Renal pelvis (tissue), 4 donors: Measurements from ENCODE around the gene VEPH1. TPM values are rescaled to one million over a fixed set of nuclear protein-coding genes. Genes with fewer than 3 reads are reported as not detected.

ENCODE experiments used
- DNase-seq: peaks from one replicate; pipeline ENCODE4 v3.0.0-alpha.2; 2013
- polyA plus RNA-seq, 3 donors: library from polyadenylated mRNA; unstranded; fragments of 120-200 nt; gene quantifications; one replicate each; pipeline ENCODE4 v1.2.1, GENCODE V29; 2013; ENCODE audit not compliant: insufficient read length in 3 of 3

The VEPH1 gene
- polyA plus RNA-seq, 3 donors = 46.2 to 58.5 (median 48.9) TPM

DNA sequence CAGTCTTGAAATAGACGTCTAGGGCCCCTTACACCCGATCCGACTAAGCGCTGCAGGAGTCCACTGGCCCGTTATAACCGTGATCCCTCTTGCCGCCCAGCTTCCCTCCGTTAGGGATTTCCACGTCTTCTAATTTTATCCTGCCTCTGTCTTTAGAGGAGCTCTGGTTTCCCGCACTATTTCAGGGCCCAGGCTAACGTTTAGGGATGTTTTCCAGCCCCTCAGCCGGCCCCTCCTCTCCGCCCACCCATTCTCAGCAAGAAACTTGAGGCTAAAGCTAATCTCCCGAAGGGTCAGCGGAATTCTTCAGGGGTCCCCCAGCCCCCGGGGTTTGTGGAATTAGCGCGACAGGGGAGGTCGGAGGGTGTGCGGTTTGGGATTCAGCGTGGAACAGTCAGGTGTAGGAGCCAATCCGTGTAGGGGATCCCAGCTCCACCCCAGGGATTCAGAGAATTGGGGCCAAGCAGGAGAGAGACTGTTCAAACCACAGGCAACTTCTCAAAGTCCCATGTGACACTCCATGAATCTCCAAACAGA is 65.0 kb downstream of the VEPH1 start:
- peak; percentile 15 for DNase-seq

- peak; percentile 48 for DNase-seq
Observed at GRCh38 chr3:157436583-157437291, 66.5 kb downstream of the VEPH1 start, which contains the start of gene PTX3. Gene PTX3, plus strand, starts transcription at chr3:157436850. Its CDS starts 84 bp downstream, at chr3:157436934.

GRCh38 chr3:157429708-157430107 is 73.5 kb downstream of the VEPH1 start:
- no peak for DNase-seq

DNA sequence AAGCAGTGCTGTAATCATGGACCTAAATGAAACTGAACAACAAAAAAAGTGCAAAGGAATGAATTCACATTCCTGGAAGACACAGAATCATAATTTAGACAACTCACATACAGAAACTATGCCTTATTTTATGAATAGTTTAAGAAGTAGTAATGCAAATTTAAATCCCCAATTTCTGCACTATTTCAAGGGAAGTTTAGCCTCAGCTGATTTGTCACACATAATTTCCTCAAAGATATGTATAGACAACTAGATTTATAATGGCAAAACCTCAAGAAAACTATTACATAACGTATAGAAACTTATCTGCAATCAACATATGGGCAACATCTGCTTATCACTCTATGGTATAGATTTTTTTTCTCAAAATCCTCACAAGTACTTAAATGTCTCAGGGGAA is 74.4 kb downstream of the VEPH1 start:
- no peak for DNase-seq

DNA sequence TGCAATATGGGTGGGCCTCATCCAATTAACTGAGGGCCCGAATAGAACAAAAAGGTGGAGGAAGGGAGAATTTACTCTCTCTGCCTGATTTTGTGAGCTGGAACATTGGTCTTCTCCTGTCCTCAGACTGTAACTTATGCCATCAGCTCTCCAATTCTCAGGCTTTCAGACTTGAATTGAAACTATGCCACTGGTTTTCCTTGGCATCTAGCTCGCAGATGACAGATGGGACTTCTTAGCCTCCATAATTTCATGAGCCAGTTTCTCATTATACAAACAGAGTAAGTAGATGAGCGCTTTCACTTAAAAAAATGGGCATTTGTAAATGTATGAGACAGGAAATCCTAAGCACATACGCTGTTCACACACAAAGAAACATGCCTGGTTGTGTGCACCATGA is 75.3 kb downstream of the VEPH1 start:
- no peak for DNase-seq

DNA sequence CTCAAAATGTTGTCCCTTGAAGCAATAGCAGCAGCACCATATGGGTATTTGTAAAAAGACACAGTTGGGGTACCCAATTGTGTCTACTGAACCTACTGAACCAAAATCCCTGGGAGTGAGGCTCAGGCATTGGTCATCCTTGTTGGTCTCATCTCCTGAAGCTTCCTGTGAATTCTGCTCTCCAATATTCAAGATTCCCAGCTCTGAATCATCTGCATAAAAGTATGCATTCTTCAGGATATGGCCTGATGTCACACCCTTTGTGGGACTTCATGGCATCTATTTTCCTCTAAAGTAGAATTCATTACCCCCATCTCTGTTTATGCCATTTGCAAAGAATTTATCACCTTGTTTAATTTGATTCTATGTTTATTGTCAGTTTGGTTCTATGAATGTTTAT is 79.9 kb downstream of the VEPH1 start:
- no peak for DNase-seq

- DNase-seq = no peak
Observed at GRCh38 chr3:157420606-157421130, 82.5 kb downstream of the VEPH1 start.

DNA sequence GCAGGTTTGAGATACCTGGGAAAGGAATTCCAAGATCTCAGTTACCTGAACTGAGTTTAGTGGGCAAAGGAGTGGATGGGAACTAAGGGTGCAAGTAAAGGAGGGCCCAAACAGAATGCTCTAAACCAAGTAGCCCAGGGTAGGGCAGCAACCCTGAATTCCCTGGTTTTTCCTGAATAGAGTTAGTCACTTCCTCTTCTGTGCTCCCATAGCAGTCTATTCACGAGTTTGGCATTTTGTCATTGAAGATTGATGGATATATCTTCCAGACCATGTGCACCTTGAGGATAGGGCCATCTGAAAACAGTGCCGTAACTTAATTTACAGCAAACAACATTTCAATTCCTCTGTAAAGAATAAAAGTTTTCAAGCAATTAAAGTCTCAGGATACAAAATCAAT is 85.1 kb downstream of the VEPH1 start:
- DNase-seq = no peak

DNA sequence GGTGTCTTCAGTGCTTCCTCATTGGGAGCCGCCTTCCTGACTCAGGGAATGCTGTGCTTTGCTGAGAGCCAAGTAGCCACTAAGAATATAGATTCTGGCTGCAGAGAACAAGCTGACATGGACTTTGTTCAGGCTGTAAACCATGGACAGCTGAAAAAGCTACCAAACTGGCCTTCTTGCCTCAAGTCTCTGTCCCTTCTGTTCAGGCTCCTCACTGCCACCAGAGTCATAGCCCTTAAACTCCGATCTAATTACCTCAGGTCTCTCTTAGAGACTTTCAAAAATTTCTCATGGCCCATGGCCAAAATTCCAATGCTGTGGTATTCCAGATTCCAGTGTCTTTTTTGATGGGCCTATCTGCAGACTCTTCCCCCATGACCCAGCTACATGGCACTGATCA is 86.0 kb downstream of the VEPH1 start:
- no peak for DNase-seq

- no peak for DNase-seq
Observed at GRCh38 chr3:157416347-157417087, 86.7 kb downstream of the VEPH1 start.

DNA sequence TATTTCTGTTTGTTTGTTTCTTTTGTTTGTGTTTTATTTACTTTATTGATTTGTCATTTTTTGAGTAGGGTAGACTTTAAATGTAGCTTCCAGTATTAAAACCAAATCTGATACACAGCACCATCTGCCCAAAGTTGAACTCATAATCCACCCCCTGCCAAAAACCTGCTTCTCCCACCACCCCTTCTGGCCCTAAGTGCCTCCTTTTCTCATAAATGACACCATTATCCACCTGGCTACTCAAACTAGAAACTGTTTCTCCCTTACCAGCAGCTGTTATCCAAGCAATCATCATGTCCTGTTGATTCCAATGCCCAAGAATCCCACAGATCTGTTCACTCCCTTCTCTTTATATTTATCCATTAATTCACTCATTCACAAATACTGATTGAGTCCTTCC is 88.4 kb downstream of the VEPH1 start:
- DNase-seq = no peak

GRCh38 chr3:157412323-157412855 is 90.8 kb downstream of the VEPH1 start:
- no peak for DNase-seq

GRCh38 chr3:157410945-157411344 is 92.3 kb downstream of the VEPH1 start:
- no peak for DNase-seq

GRCh38 chr3:157409516-157409915 is 93.7 kb downstream of the VEPH1 start:
- DNase-seq = no peak

DNA sequence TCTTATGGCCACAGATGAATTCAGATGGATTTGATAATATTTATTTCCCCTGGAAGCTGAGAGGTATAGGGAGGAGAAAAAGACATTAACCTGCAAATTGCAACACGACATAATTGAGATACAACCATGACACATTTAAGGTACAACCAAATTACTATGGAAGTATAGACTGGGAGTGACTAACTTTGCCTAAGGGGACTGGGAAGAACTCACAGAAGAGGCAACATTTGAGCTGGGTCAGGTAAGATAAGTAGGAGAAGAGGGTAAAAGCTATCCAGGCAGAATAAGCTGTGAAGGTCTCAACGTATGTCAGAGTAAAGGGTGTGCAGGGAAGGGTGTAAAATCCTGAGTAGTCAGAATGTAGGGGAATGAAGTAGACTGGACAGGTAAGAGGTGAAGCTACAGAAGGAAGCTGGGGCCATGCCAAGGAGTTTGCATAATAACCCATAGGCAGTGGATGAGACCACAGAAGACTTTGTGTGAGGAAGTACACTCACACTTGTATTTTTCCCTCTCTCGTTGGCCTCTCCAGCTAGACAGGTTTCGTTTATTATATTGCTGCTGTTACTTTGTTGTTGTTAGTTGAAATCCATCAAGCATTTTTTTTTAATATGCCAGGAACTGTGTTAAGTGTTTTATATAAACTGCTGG is 94.6 kb downstream of the VEPH1 start:
- DNase-seq = no peak

DNA sequence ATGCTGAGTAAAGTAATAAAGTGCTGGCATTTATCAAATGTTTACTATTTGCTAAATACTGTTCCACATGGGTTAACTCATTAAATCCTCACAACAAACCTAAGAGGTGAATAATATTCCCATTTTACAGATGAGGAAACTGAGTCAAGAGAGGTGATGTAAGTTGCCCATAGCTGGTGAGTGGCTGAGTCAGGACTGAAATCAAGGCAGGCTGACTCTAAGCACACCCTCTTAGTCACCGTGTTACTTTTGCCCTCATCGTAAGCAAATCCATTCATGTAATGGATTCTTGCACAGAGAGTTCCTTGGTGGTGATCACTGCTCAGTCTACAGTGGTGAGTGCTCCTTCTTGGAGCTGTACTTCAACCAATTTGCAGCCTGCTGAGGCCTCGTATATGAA is 95.4 kb downstream of the VEPH1 start:
- DNase-seq = no peak

DNA sequence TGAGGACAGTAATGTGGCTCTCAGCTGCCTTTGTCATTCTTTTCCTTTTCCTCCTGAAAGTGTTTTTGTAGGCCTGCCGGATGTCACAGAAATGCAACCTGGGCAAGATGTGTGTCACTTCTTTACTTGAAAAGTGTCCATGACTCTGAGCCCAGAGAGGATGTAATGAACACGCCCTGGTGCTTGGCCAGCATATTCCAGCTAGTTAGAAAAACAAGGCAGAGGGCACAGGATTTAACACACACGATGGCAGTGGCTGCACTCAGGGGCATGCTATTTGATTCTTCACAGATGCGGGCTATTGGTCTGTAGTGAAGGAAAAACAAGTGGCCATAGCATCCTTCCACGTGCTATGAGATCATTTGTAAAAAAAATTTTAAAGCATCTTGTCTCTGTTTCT is 96.8 kb downstream of the VEPH1 start:
- no peak for DNase-seq

DNA sequence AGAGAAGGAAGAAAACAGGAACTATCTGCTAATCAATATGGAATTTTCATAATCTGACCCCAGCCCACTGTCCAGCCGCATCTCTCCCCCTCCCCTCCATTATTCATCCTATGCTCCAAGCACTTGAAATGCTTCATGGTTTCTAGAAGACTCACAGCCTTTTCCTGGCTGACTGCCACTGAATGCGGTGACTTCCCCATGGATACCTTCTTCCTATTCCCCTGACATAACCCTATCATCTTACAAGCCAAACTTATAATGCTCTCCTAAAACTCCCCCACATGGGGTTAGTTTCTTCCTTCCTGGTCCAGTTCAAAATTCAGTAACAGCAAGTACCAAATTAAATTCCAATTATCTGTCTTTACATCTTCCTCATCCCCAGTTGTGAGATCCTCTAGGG is 97.8 kb downstream of the VEPH1 start:
- no peak for DNase-seq

DNA sequence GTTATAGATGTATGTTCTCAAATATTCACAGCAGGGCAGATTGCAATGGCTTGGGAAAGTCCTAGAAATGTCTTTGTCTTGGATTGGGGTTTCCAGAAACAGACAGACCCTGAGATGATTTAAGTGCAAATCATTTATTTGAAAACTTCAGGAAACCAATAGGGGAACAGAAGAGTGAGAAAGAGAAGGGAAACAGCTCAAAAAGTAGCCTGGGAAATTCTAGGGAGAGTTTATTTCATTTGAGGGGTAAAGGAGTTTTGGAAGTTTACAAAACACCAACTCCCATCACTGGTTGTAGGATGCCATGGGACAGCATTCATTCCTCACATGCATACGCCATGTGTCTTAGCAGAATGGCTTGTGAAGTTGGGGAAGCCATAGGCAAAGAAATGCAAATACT is 98.8 kb downstream of the VEPH1 start:
- DNase-seq = no peak

DNA sequence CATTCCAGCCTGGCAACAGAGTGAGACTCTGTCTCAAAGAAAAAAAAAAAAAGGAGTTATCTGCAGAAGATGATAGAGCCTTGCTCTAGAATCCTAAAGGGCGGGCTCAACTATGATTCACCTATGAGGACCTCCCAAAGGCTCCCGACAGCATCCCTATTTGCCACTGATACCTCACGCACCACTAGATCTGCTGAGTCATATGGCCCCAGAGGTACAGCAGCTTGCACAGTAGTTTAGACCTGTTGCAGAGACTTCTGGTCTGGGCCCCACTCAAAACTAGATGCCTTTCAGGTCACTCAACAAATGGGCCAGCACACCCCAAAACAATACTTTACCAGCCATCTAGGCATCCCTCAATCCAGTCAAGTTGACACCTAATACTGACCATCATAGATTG is 104.6 kb downstream of the VEPH1 start:
- no peak for DNase-seq

DNA sequence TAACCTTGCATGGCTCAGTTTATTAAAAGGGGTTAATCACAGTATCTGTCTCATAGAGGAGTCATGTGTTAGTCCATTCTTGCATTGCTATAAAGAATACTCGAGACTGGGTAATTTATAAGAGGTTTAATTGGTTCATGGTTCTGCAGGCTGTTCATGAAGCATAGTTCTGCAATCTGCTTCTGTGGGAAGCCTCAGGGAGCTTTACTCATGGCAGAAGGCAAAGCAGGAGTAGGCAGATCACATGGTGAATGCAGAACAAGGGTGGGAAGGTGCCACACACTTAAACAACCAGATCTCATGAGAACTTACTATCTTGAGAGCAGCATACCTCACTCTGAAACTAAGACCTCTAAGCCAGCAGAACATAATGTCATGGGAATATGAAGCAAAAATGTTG is 108.8 kb downstream of the VEPH1 start:
- no peak for DNase-seq

DNA sequence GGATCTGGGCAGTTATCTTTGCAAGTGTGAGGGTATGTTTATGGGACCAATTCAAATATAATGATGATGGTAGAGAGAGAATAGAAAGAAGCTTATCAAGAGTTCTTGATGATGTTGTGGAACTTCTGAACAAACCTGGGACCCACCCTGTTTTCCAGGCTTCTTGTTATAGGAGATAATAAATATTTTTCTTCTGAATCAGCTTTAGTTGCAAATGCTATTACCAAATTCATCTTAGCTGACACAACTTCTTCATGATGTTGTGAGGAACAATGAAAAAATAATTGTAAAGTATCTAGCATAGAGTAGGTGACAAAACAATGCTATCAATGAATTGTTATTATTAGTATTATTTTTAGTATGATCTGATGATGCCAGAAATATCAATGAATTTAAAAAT is 110.1 kb downstream of the VEPH1 start:
- DNase-seq = no peak
